Measurements from ENCODE around the gene RNU4-1.
A peak's percentile ranks its signal among the peaks of the same experiment; 100 is the strongest.
"Not testable (repeated sequence)": the region's sequence is repeated elsewhere in the genome, so short reads cannot be mapped to it uniquely, and the experiment has no call there.

RNU4-1 gene

DNA sequence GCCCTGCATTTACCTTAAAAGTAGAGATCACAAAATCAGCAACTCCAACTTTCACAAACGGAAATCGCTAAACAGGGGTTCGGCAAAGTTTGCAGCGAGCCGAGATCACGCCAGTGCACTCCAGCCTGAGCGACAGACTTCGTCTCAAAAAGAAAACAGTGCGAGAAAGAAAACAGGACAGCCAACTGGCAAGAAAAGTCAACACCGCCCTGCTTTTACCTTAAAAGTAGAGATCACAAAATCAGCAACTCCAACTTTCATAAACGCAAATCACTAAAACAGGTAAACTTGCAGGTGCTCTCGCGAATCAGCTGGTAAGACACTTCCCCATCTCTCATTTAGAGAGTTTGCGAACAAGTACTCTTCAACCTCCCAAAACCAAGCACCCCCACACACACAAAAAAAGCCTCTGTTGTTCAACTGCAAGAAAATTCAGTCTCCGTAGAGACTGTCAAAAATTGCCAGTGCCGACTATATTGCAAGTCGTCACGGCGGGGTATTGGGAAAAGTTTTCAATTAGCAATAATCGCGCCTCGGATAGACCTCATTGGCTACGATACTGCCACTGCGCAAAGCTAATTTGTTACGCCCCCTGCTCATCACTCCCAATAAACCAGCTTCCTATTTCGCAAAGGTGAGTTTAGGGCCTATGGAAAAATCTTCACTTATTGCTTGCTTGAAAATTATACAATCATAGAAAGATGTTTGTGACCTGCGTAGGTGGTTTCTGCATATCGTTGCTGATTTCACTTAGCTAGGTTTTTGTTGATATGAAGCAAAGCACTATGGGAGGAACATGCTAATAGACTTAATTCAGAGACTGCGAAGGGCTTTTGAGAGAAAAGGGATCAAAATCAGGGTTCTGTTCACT lies at the start of gene RNU4-1:
Gene RNU4-1 (minus strand): TSS at position 577 of the 871 bp plus-strand sequence.
- peak; percentile 93 for DNase-seq (ENCODE audit: low spot score)

DNA sequence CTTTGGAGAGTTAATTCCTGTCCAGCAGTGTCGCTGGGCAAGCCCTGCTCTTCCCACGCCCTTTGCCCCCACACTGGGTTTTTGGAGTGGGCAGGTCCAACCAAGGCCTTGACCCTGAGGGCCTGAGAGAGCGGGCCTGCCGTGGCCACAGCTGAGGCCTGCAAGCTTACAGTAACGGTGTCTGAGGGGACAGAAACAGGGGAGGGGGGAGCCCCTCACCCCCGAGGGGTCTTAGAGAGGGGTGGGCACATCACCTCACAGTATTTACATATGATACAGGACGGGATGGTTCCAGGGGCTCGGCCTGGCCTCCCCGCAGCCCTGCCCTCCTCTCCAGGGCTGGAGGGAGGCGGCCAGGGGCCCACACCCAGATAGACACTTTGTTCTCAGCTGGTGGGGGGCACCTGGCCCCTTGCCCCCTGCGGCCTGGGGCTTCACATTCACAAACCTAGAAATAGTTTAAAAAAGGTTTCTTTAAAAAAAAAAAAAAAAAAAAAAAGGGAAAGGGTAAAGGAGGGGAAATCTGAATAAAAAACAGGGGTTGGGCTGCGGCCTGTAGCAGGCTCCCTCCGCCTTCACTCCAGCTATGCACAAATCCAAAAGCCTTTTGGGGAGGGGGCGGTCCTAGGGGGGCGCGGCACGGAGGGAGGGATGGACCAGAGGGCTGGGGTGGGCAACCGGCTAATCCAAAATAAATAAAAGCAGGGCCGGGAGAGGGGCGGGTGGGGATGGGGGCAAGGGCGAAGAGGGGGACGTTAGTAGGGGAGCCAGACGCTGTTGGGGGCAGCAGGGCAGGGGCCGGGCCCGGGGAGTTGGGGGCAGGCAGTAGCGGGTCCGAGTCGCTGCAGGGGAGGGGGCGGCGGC lies 49.4 kb upstream of the RNU4-1 start:
- no peak for DNase-seq (ENCODE audit: low spot score)

DNA sequence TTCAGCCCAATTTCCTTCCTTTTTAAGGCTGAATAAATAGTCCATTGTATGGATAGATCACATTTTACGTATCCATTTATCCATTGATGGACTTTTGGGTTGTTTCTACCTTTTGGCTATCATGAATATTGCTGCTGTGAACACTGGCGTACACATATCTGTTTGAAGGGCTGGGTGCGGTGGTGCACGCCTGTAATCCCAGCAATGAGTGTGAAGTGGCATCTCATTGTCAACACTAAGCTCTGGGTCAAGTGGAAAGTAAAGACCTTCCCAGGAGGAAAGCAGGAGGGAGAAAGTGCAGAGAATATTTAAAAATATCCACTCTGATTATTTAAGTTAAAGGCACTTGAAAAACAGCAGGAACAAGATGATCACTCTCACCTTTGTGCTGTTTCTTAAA lies 46.2 kb upstream of the RNU4-1 start:
- DNase-seq (ENCODE audit: low spot score): no peak

DNA sequence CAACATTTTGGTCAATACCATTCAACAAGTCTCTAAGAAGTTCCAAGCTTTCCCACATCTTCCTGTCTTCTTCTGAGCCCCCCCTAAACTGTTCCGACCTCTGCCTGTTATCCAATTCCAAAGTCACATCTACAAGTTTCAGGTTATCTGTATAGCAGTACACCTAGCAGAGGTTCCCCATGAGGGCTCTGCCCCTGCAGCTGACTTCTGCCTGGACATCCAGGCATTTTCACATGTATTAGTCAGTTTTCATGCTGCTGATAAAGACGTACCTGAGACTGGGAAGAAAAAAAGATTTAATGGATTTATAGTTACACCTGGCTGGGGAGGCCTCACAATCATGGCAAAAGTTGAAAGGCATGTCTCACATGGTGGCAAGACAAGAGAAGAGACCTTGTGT lies 44.7 kb upstream of the RNU4-1 start:
- DNase-seq (ENCODE audit: low spot score): no peak

DNA sequence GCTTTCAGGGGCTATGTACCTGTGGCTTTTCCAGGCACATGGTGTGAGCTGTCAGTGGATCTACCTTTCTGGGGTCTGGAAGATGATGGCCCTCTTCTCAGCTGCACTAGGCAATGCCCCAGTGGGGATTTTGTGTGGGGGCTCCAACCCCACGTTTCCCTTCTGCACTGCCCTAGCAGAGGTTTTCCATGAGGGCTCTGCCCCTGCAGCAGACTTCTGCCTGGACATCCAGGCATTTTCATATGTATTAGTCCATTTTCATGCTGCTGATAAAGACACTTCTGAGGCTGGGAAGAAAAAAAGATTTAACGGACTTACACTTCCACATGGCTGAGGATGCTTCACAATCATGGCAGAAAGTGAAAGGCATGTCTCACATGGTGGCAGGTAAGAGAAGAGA lies 43.4 kb upstream of the RNU4-1 start:
- DNase-seq (ENCODE audit: low spot score): not testable (repeated sequence)

DNA sequence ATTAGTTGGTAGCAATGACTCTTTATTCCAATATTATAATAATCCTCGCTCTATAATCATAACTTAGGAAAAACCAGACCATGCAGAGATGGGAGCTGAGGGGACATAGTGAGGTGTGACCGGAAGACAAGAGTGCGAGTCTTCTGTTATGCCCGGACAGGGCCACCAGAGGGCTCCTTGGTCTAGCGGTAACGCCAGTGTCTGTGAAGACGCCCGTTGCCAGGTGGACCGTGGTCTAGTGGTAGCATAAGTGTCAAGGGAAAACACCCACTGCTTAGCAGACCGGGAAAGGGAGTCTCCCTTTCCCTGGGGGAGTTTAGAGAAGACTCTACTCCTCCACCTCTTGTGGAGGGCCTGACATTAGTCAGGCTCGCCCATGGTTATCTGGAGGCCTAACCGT lies 42.4 kb upstream of the RNU4-1 start:
- DNase-seq (ENCODE audit: low spot score): not testable (repeated sequence)

DNA sequence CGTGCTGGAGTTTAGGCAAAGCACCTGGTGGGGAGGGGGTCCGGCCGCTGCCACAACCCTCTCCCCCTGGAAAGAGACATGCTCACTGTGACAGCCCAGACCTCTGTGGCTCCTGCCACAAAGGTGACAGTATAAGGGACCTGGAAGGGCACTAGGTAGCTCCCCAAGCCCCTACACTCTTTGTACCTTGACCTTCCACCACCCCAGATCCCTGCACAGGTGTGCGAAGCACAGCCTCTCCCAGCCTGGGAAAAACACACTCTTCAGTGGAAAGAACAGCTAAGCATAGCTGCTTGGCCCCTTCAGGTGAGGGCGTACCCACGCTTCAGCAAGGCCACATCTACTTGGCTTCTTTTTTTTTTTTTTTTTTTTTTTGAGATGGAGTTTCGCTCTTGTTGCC lies 39.5 kb upstream of the RNU4-1 start:
- DNase-seq (ENCODE audit: low spot score): no peak

DNA sequence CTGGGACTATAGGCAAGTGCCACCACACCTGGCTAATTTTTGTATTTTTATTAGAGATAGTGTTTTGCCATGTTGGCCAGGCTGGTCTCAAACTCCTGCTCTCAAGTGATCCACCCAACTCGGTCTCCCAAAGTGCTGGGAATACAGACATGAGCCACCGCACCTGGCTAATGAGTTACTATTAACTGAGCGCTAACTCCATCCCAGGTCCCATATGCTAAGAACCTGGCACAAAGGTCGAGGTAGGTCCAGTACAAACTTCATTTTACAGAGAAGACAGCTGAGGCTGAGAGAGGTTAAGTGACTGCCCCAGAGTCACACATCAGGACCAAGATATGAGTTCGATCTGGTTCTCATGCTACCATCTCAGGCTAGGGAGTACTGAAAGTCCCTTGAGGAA lies 39.0 kb upstream of the RNU4-1 start:
- DNase-seq (ENCODE audit: low spot score): no peak

DNA sequence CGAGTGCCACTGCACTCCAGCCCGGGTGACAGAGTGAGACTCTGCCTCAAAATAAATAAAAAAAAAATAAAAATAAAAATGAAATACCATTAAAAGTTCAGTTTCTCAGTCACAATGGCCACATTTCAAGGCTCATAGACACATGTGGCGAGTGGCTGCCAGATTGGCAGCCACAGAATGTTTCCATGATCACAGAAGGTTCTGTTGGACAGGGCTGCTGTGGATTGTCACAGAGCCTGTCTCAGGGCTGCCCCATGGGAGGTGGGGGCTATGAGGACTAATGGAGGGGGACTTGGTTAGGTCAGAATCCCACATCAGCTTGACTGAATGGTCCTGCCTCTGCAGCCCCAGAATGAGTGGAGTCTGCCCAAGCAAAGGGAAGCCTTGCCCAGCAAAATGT lies 38.4 kb upstream of the RNU4-1 start:
- DNase-seq (ENCODE audit: low spot score): no peak

DNA sequence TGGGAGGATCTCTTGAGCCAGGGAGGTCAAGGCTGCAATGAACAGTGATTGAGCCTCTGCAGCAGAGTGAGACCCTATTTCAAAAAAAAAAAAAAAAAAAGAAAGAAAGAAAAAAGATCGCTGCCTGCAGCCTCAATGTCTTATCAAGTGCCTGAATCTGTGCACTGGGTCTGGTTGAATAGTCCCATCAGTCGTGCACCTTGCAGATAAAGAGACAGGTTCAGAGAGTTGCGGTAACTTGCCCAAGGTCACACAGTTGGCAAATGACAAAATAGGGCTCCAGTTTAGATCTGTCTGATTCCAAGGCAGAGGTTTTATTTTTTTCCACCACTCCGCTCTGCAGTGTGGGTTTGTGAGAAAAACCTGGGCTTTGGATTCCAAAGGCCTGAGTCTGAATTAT lies 35.2 kb upstream of the RNU4-1 start:
- no peak for DNase-seq (ENCODE audit: low spot score)

DNA sequence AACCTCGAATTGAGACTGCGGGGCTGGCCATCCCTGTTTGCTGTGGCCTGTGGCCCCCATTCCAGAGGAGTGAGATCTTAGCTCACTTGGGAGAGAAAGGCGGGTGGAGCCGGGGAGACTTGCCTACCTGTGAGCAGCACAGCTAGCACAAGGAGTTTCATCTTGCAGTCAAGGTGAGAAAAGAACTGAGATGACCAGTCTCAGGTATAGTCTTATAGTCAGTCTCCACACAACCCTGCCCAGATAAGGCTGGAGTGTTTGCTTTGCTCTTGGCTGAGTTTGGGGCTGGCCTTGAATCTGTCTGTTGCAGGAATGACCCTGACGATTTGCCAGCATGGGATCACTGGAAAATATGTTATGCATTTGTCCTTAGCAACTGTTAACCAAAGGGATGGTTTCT lies 34.6 kb upstream of the RNU4-1 start, which contains the start of gene PLA2G1B:
Gene PLA2G1B (minus strand): TSS at position 187 of the 400 bp plus-strand sequence. CDS start 26 bp downstream, at position 161.
- DNase-seq (ENCODE audit: low spot score): no peak

DNA sequence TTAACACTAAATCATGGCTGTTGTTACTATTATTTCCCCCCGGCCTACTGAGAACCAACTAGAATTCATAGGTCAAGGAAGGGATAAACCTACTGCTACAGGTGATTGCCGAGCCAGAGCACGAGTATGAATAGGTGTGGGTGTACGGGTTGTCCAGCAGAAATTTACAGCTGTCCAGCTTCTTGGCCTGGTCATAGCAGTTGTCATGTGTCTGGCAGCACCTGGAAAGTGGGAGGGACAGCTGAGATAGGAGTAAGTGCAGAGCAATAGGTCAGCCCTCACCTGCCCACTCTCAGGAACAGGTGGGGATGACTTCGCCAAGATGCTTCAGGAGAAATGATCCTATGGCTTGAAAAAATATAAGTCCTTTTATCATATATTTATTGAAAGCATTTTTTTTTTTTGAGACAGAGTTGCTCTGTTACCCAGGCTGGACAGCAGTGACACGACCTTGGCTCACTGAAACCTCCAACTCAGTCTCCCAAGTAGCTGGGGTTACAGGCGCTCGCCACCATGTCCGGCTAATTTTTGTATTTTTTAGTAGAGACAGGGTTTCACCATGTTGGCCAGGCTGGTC lies 31.9 kb upstream of the RNU4-1 start:
- DNase-seq (ENCODE audit: low spot score): no peak

DNA sequence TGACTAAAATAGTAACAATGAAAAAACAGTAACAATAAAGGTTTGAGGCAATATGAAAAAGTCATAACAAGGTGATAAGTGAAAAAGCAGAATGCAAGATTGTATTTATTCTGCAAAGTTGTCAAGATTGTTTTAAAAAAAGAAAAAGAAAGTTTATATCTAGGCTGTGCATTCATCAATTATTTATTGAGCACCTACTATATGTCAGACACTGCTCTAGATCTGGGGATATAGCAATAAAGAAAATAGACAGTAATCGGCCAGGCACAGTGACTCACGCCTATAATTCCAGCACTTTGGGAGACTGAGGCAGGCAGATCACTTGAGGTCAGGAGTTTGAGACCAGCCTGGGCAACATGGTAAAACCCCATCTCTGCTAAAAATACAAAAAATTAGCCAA lies 30.7 kb upstream of the RNU4-1 start:
- no peak for DNase-seq (ENCODE audit: low spot score)

DNA sequence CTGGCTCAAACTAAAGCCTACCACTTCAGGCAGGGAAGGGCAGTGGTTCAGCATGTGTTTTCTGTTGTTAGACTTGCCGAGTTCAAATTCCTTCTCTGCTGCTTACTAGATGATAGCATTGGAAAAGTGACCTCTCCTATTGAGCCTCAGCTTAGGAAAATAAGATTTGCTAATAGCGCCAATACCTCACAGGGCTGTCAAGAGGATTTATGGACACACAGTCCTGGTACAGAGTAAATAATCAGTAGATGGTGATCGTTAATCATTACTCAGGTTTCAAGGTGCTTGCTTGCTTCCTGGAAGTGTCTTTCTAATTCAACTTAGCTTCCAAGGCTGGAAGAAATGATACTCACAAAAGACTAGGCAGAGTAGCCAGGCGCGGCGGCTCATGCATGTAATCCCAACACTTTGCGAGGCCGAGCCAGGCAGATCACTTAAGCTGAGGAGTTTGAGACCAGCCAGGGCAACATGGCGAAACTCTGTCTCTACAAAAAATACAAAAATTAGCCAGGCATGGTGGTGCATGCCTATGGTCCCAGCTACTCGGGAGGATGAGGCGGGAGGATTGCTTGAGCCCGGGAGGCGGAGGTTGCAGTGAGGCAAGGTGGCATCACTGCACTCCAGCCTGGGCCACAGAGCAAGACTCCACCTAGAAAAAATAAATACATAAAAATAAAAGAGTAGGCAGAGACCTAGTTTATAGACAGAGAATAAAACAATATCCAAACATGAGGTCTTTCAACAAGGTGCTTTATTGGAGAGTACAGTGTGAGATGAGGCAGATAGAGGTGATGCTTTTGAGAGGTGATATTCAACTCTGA lies 28.6 kb upstream of the RNU4-1 start:
- no peak for DNase-seq (ENCODE audit: low spot score)

DNA sequence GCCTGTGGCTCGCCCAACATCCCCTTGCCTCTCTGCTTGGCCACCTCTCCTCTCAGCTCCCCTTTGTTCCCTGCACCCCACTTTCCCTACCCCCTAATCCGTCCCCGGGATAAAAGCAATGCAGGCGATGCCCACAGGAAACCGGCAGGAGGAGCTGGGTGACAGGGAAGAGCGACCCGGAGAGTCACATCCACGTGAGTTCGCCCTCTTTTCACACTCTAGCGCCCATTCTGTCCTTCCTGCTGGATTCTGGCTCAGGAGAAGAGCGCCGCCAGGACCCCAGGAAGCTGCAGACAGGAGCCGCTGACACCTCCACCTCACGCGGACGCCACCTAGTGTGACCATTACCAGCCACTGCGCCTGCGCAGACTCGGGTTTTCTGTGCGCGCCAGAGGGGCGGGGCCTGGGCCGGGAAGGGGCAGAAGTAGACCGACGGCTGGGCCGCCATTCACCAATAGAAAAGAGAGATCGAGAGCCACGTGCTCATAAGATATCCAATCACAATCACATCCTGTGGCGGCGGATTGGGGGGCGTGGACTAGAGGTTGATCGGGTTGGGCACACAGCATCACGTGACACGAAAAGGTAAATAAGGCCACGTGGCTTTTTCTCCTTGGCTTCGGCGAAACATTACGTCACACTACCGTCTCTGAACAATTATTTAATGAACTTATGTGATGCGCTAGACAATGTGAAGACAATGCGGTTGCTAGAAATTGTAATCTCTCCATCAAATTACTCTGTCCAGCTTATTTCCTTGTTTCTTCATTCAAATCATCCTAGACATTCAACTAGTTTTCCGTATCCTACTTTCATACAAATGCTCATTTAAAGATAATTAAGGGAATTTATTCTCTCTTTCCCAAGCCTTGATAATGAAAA lies 24.4 kb upstream of the RNU4-1 start:
- DNase-seq (ENCODE audit: low spot score): peak; percentile 99

DNA sequence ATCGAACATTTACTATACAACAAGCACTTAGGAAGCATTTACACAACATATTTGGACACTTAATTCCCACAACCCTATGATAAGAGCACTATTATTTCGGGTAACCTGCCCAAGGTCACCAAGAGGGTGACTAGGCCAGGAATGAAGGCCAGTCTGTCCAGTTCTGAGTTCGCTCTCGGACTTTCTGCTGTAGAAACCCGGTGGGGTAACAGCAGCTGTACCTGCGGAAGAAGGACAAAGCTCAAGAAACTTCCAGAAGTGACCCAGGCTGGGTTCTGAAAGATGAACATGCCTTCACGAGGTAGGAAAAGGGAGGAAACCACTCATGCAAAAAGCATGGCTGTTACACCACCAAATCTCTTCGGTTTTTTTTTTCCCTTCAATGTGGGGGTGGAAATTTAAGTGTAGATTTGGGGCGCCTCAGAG lies 23.8 kb upstream of the RNU4-1 start:
- DNase-seq (ENCODE audit: low spot score): no peak

DNA sequence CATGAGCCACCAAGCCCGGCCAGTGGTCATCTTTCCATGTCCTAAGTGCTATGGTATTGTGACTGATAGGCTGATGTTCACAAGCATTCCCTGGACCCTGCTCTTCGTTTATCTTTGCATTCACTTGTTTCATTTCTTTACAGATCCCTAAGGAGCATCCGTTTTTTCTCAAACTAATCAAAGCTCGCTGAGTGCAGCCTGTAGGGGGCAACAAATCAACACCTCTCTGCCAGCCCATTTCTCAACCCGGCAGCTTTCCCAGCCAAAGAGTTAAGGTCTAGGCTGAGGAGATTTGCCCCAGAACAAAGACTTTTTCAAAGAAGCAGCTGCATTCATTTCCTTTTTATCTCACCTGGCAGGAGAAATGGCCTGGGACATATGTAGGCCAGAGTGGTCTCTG lies 21.2 kb upstream of the RNU4-1 start:
- no peak for DNase-seq (ENCODE audit: low spot score)

DNA sequence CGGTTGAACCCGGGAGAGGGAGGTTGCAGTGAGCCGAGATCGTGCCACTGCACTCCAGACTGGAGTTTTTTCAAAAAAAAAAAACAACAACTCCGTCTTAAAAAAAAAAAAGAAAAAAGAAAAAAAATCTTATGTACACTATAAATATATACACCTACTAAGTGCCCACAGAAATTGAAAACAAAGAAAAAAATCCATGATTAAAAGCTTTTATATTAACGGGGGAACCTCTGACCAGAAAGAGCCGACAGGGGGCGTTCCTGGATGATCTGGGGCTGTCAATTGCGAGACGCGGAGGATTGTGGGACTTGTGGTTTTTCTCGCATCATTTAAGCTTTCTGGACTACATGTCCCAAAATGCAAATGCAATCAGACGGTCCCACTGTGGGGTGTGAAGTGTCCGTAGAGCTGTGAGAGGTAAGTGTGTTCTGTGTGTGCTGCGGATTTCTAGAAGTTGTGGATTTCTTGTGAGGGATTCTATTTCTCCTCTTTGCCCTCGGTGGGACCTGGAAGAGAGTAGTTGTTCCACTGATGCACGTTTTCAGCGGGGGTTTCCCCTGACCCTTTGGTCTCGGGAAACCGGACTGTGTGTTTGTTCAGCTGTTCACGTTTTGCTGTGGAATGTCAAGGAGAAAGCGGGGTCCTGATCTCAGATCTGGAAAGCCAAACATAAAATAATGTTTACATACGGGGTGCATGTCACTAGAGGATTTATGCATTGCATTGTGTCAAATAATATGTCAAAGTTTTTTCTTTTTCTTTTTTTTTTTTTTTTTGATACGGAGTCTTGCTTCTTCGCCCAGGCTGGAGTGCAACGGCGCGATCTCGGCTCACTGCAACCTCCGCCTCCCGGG lies 9.2 kb upstream of the RNU4-1 start, which contains the start of gene SIRT4:
Gene SIRT4 (plus strand): TSS at position 360 of the 854 bp plus-strand sequence. CDS start 1,241 bp downstream, outside the sequence.
- peak; percentile 99 for DNase-seq (ENCODE audit: low spot score)

DNA sequence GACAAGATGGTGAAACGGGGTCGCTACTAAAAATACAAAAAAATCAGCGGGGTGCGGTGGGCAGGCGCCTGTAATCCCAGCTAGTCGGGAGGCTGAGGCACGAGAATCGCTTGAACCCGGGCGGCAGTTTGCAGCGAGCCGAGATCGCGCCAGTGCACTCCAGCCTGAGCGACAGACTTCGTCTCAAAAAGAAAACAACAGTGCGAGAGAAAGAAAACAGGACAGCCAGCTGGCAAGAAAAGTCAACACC lies 701 bp downstream of the RNU4-1 start:
- no peak for DNase-seq (ENCODE audit: low spot score)
